Breast epithelium (tissue), 4 donors: Measurements from ENCODE around the gene FRAT1. TPM values are rescaled to one million over a fixed set of nuclear protein-coding genes. Genes with fewer than 3 reads are reported as not detected.
A peak's percentile ranks its signal among the peaks of the same experiment; 100 is the strongest.
"Not testable (repeated sequence)": the region's sequence is repeated elsewhere in the genome, so short reads cannot be mapped to it uniquely, and the experiment has no call there.

Source experiments
- DNase-seq, 2 donors: peaks; one replicate each; pipeline ENCODE4 v3.0.0-alpha.2; 2019; ENCODE audit warnings: low spot score in 2 of 2
- H3K27ac ChIP-seq, 2 donors: fragments of 200-600 bp; sonication (generic) in 1 of 2; one replicate each; pipeline ENCODE4 v1.5.1; 2016 to 2019; ENCODE audit warnings: mild to moderate bottlenecking in 1 of 2
- H3K27me3 ChIP-seq, 2 donors: fragments of 200-600 bp; sonication (generic) in 1 of 2; one replicate each; pipeline versions ENCODE4 v1.5.1 to v1.6.0; 2017 to 2019; ENCODE audit warnings: control low read depth in 1 of 2, mild to moderate bottlenecking in 1 of 2
- H3K36me3 ChIP-seq: fragments of 200-600 bp; one replicate; pipeline ENCODE4 v1.5.1; 2019
- H3K4me1 ChIP-seq, 2 donors: fragments of 200-600 bp; sonication (generic); one replicate each; pipeline ENCODE4 v1.5.1; 2016 to 2019; ENCODE audit warnings: control low read depth in 1 of 2
- H3K4me3 ChIP-seq, 3 donors: fragments of 200-600 bp; sonication (generic); 1 replicate in 2 of 3; 2 replicates in 1 of 3; pipeline ENCODE4 v1.5.1; 2016 to 2019; ENCODE audit warnings: mild to moderate bottlenecking in 3 of 3, moderate library complexity in 2 of 3
- H3K9me3 ChIP-seq, 2 donors: fragments of 200-600 bp; sonication (generic) in 1 of 2; one replicate each; pipeline ENCODE4 v1.5.1; 2016 to 2019; ENCODE audit warnings: control low read depth in 1 of 2
- POLR2A ChIP-seq: fragments of 450-650 bp; IDR thresholded peaks from one replicate; pipeline ENCODE4 v1.6.1; 2016; ENCODE audit warnings: antibody characterized with exemption, mild to moderate bottlenecking, moderate library complexity
- POLR2AphosphoS5 ChIP-seq, 3 donors: sonication (generic); formaldehyde crosslinking; IDR thresholded peaks; one replicate each; pipeline ENCODE4 v1.6.1; 2017; ENCODE audit warnings: antibody characterized with exemption in 3 of 3
- intact Hi-C: fragments of 100-400 bp; cut with DNase I; formaldehyde crosslinking; loops from one replicate; pipeline ENCODE4 v1.15.1; 2023; ENCODE audit warnings: low total_unique reads
- total RNA-seq, 3 donors: library from RNA; depleted of rRNA; stranded (reverse); fragments of >200 nt; gene quantifications; one replicate each; pipeline ENCODE4 v1.1.0, GENCODE V29; 2016
- TF ChIP-seq, protein P1 (sequence below), 3 donors: fragments of 450-650 bp; IDR thresholded peaks; one replicate each; pipeline ENCODE4 v1.5.1; 2016 to 2017; ENCODE audit warnings: antibody characterized with exemption in 3 of 3, mild to moderate bottlenecking in 3 of 3, moderate library complexity in 3 of 3

Gene FRAT1
- total RNA-seq, 3 donors from 2014 or later = 3.6 to 11.6 (median 9.8) TPM

DNA sequence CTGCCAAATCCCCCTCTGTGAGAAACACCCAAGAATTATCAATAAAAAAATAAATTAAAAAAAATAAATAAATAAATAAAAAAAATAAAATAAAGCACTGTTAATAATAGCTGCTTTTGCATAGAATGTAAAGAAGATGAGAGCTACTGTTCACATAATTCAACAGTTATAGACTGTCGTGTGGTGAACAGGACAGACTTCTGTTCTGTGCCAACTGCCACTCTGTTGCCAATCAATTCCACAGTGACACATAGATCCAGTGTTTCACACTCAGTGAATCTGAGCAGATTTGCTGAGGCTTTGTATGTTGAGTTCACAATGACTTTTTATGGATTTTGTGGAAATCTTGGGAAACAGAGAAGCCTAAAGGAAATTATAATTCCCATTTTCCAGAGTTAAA lies 41.5 kb upstream of the FRAT1 start:
- H3K27me3 ChIP-seq = no peaks in the 10 kb centered on the region
- H3K4me3 ChIP-seq = no peak overlapping the region
- no peaks in the 10 kb centered on the region for H3K36me3 ChIP-seq
- no peak for DNase-seq
- intact Hi-C loops = no loop called here
- no peaks in the 10 kb centered on the region for H3K9me3 ChIP-seq
- TF ChIP-seq, protein P1, sequence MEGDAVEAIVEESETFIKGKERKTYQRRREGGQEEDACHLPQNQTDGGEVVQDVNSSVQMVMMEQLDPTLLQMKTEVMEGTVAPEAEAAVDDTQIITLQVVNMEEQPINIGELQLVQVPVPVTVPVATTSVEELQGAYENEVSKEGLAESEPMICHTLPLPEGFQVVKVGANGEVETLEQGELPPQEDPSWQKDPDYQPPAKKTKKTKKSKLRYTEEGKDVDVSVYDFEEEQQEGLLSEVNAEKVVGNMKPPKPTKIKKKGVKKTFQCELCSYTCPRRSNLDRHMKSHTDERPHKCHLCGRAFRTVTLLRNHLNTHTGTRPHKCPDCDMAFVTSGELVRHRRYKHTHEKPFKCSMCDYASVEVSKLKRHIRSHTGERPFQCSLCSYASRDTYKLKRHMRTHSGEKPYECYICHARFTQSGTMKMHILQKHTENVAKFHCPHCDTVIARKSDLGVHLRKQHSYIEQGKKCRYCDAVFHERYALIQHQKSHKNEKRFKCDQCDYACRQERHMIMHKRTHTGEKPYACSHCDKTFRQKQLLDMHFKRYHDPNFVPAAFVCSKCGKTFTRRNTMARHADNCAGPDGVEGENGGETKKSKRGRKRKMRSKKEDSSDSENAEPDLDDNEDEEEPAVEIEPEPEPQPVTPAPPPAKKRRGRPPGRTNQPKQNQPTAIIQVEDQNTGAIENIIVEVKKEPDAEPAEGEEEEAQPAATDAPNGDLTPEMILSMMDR (IDR thresholded peaks at IDR 0.05) = no peak
- no peak for TF ChIP-seq POLR2AphosphoS5 (IDR thresholded peaks at IDR 0.05)
- no peak for TF ChIP-seq POLR2A
- peaks cover 0 to 5% of the 10 kb centered on the region in 2 donors for H3K4me1 ChIP-seq
- H3K27ac ChIP-seq = peak overlapping the region in 1 of 2 donors; percentile 18

DNA sequence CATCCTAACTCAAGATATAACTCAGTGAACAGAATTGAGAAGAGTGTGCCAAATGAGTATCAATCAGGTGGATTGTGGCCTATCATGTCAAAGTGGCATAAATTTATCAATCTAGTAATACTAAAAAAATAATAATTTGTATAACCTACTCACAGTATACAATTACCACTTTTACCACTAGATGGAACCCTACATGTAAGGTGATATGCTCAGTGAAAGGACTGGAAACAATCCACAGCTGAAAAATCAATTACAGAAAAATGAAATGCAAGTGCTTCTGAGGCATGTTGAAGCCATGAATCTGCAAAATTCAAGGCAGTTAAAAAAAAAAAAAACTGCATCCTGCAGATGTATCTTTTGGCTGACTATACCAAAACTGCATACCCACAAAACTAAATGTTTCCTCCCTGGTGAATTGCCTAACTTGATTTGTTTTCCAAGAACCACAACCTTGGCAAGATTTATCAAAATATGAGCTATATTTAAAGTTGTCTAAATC lies 40.5 kb upstream of the FRAT1 start:
- Histone ChIP-seq H3K27ac (peak overlapping the region; percentile 2 to 54), H3K4me1 (peaks cover 0 to 5% of the 10 kb centered on the region in 2 donors), H3K36me3 (no peaks in the 10 kb centered on the region), H3K4me3 (no peak overlapping the region), H3K9me3 (no peaks in the 10 kb centered on the region), H3K27me3 (no peaks in the 10 kb centered on the region)
- TF ChIP-seq POLR2AphosphoS5 (IDR thresholded peaks at IDR 0.05) = no peak
- TF ChIP-seq, protein P1 (IDR thresholded peaks at IDR 0.05) = peak; percentile 51 to 76 (median 70)
- DNase-seq = no peak
- intact Hi-C loops = no loop called here

DNA sequence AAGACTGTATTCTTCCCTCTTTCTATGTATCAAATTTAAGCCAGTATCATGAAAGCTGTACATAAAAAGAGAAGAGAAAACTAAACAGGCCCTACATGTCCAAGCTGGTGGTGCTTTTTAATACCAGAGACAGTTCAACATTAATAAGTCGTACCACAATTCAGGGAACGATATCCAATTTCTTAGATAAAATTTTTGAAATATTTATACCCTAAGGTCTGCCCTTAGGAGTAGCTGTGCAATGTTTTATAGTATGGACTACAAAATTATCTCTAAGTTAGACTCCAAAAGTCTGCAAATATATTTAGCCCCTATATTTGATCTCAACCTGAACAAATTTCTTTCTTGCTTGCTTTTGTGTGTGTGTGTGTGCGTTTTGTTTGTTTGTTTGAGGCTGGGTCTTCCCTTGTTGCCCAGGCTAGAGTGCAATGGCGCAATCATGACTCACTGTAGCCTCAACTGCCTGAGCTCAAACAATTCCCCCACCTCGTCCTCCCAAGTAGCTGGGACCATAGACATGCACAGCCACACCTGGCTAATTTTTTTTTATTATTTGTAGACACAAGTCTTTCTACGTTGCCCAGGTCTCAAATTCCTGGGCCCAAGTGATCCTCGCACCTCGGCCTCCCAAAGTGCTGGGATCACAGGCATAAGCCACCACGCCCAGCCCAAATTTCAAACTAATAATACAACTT lies 39.8 kb upstream of the FRAT1 start:
- intact Hi-C loops = no loop called here
- TF ChIP-seq POLR2A = no peak
- TF ChIP-seq POLR2AphosphoS5 (IDR thresholded peaks at IDR 0.05) = no peak
- TF ChIP-seq, protein P1 (IDR thresholded peaks at IDR 0.05) = no peak
- H3K27ac ChIP-seq = peak overlapping the region in 1 of 2 donors; percentile 54
- peaks cover 0 to 5% of the 10 kb centered on the region in 2 donors for H3K4me1 ChIP-seq
- H3K36me3 ChIP-seq = no peaks in the 10 kb centered on the region
- no peak for DNase-seq
- no peaks in the 10 kb centered on the region for H3K27me3 ChIP-seq
- no peak overlapping the region for H3K4me3 ChIP-seq
- H3K9me3 ChIP-seq = no peaks in the 10 kb centered on the region

GRCh38 chr10:97280783-97281182 lies 38.3 kb upstream of the FRAT1 start:
- TF ChIP-seq POLR2A (no peak), POLR2AphosphoS5 (IDR thresholded peaks at IDR 0.05) (no peak)
- TF ChIP-seq, protein P1 (IDR thresholded peaks at IDR 0.05) = no peak
- intact Hi-C loops = no loop called here
- H3K36me3 ChIP-seq = no peaks in the 10 kb centered on the region
- no peak overlapping the region for H3K4me3 ChIP-seq
- H3K27ac ChIP-seq = no peak overlapping the region
- no peaks in the 10 kb centered on the region for H3K27me3 ChIP-seq
- no peaks in the 10 kb centered on the region for H3K9me3 ChIP-seq
- peaks cover 0 to 5% of the 10 kb centered on the region in 2 donors for H3K4me1 ChIP-seq
- no peak for DNase-seq

- intact Hi-C loops = loop anchor here (5.0 kb wide), 1 partner anchor 152 kb away; no protein-coding TSS in a partner anchor
- H3K27ac ChIP-seq, DNase-seq, H3K4me3 ChIP-seq, H3K4me1 ChIP-seq, H3K36me3 ChIP-seq, H3K9me3 ChIP-seq, H3K27me3 ChIP-seq: not testable (repeated sequence)
Observed at GRCh38 chr10:97290076-97290475, 29.0 kb upstream of the FRAT1 start.

GRCh38 chr10:97290576-97291356 lies 28.3 kb upstream of the FRAT1 start:
- not testable (repeated sequence) for H3K27me3 ChIP-seq

More at GRCh38 chr10:97290576-97291356, 28.3 kb upstream of the FRAT1 start:
- Histone ChIP-seq H3K4me3 (peak overlapping the region in 1 of 3 donors; percentile 83), H3K27ac (peak overlapping the region in 1 of 2 donors; percentile 96)
- not testable (repeated sequence) for H3K9me3 ChIP-seq, H3K4me1 ChIP-seq, H3K36me3 ChIP-seq, DNase-seq
- intact Hi-C loops = loop anchor here (5.0 kb wide), 1 partner anchor 152 kb away; no protein-coding TSS in a partner anchor
